GM12891 (cell line): Measurements from ENCODE around the gene SDK1.

Source experiments
- DNase-seq: peaks from one replicate; pipeline ENCODE4 v3.0.0; 2011; ENCODE audit warnings: low spot score; ENCODE audit not compliant: insufficient read length
- FAIRE-seq: peaks from 2 replicates; lab custom pipeline; 2011; peaks lifted over from hg19 to GRCh38; lab: Jason Lieb, UNC
- PAX5 ChIP-seq: IDR thresholded peaks from 2 replicates; pipeline ENCODE4 v1.6.1; 2011; ENCODE audit warnings: low read length, moderate library complexity, mild to moderate bottlenecking; ENCODE audit not compliant: insufficient read depth, severe bottlenecking
- POLR2A ChIP-seq: IDR thresholded peaks from 2 replicates; pipeline ENCODE4 v1.6.1; 2011; ENCODE audit warnings: low read depth, low read length, control low read depth
- POLR2AphosphoS5 ChIP-seq: IDR thresholded peaks from 2 replicates; pipeline ENCODE4 v1.6.1; 2011; ENCODE audit warnings: low read depth, low read length, control low read depth
- POU2F2 ChIP-seq: IDR thresholded peaks from 2 replicates; pipeline ENCODE4 v1.6.1; 2011; ENCODE audit warnings: low read depth, mild to moderate bottlenecking, control low read depth, low read length, moderate library complexity
- SPI1 ChIP-seq: IDR thresholded peaks from 2 replicates; pipeline ENCODE4 v1.6.1; 2011; ENCODE audit warnings: low read depth, low read length, control low read depth
- TAF1 ChIP-seq: IDR thresholded peaks from 2 replicates; pipeline ENCODE4 v1.6.1; 2011; ENCODE audit warnings: low read depth, low read length, control low read depth

SDK1 gene

GRCh38 chr7:4127909-4128560, 827.0 kb downstream of the SDK1 start:
- FAIRE-seq = no peak
- no peak for TF ChIP-seq POU2F2
- TF ChIP-seq POLR2AphosphoS5 = no peak
- no peak for TF ChIP-seq SPI1
- TF ChIP-seq PAX5 = no peak
- no peak for TF ChIP-seq POLR2A
- TF ChIP-seq TAF1 = no peak
- no peak for DNase-seq

DNA sequence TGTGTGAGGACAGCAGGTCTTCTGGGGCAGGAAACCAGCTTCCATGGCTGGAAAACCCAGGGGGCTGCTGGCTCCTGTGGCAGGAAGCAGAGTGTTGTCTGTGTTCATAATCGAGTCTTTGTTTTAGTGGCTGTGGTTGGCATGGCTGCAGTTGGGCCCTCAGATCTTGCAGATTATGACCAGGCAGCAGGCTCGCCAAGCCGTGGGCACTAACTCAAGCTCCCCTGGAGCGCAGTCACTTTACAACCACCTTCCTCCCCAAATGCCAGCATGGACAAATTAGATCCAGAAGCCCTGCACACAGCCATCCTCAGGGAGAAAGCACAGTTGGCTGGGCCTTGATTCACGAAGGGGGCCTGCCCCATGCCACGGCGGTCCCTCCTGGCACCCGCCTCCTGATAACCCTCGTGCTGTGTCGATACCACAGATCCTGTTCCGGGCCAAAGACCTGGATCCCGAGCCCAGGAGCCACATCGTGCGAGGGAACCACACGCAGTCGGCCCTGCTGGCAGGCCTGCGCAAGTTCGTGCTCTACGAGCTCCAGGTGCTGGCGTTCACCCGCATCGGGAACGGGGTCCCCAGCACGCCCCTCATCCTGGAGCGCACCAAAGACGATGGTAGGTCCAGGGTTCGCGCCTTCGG, 828.5 kb downstream of the SDK1 start:
- FAIRE-seq (no peak), DNase-seq (no peak)
- TF ChIP-seq SPI1 = no peak
- no peak for TF ChIP-seq PAX5
- no peak for TF ChIP-seq POLR2AphosphoS5
- TF ChIP-seq TAF1 = no peak
- no peak for TF ChIP-seq POU2F2
- no peak for TF ChIP-seq POLR2A

GRCh38 chr7:4131063-4131462, 830.0 kb downstream of the SDK1 start:
- FAIRE-seq = no peak
- DNase-seq = no peak
- no peak for TF ChIP-seq POU2F2
- no peak for TF ChIP-seq POLR2A

DNA sequence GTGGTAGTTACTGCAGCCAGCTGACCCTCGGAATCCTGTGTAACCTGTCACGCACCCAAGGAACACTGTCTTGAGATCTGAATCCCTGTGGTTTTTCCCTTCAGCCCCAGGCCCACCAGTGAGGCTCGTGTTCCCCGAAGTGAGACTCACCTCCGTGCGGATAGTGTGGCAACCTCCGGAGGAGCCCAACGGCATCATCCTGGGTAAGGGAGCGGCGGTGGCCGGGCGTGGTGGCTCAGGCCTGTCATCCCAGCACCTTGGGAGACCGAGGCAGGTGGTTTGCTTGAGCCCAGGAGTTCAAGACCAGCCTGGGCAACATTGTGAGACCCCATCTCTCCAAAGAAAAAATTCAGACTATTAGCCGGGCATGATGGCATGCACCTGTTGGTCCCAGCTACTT, 831.2 kb downstream of the SDK1 start:
- FAIRE-seq = no peak
- TF ChIP-seq POU2F2 = no peak
- TF ChIP-seq SPI1 = no peak
- no peak for TF ChIP-seq TAF1
- TF ChIP-seq POLR2AphosphoS5 = no peak
- no peak for TF ChIP-seq POLR2A
- TF ChIP-seq PAX5 = no peak

GRCh38 chr7:4133491-4134044, 832.5 kb downstream of the SDK1 start:
- FAIRE-seq (no peak), DNase-seq (no peak)
- TF ChIP-seq POLR2AphosphoS5 = no peak
- TF ChIP-seq TAF1 = no peak
- TF ChIP-seq POU2F2 = no peak
- no peak for TF ChIP-seq POLR2A
- TF ChIP-seq PAX5 = no peak
- TF ChIP-seq SPI1 = no peak

More for the DNA sequence above, 831.2 kb downstream of the SDK1 start:
- DNase-seq = no peak

DNA sequence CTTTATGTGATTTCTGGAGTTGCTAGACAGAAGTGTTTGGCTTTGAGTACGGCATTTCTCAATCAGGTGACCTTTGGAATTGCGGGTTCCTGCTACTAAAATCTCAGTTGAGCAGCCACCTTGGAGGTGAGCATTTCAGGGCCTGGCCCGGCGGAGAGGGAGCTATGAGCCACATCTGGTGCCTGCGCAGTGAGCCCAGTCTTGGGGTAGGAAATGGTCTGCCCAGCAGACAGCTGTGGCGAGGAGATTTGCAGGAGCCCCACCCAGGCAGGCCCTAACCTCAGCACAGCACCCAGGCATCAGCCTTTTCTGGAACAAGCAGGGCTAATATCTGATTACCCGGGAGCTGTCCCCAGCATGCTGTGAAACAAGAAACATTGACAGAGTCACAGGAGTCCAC, 833.2 kb downstream of the SDK1 start:
- no peak for DNase-seq
- no peak for FAIRE-seq
- TF ChIP-seq POLR2A = no peak
- TF ChIP-seq TAF1 = no peak
- TF ChIP-seq POU2F2 = no peak
- no peak for TF ChIP-seq PAX5
- TF ChIP-seq SPI1 = no peak
- no peak for TF ChIP-seq POLR2AphosphoS5

- FAIRE-seq (no peak), DNase-seq (no peak)
- no peak for TF ChIP-seq TAF1
- TF ChIP-seq POLR2AphosphoS5 = no peak
- no peak for TF ChIP-seq POLR2A
- TF ChIP-seq PAX5 = no peak
- no peak for TF ChIP-seq SPI1
- TF ChIP-seq POU2F2 = no peak
Measured at GRCh38 chr7:4134631-4135030, 833.6 kb downstream of the SDK1 start.

- no peak for DNase-seq
- no peak for FAIRE-seq
- TF ChIP-seq TAF1 = no peak
- TF ChIP-seq POLR2AphosphoS5 = no peak
- TF ChIP-seq SPI1 = no peak
- no peak for TF ChIP-seq POU2F2
- TF ChIP-seq POLR2A = no peak
- TF ChIP-seq PAX5 = no peak
Measured at GRCh38 chr7:4135301-4135700, 834.2 kb downstream of the SDK1 start.

- FAIRE-seq (no peak), DNase-seq (no peak)
- TF ChIP-seq POLR2A (no peak), TAF1 (no peak), SPI1 (no peak), PAX5 (no peak), POU2F2 (no peak), POLR2AphosphoS5 (no peak)
Measured at GRCh38 chr7:4136036-4136435, 835.0 kb downstream of the SDK1 start.

- TF ChIP-seq SPI1 = no peak
- TF ChIP-seq PAX5 = no peak
- TF ChIP-seq POLR2AphosphoS5 = no peak
- TF ChIP-seq TAF1 = no peak
- TF ChIP-seq POLR2A = no peak
- no peak for TF ChIP-seq POU2F2
- FAIRE-seq (no peak), DNase-seq (no peak)
Measured at GRCh38 chr7:4136501-4137110, 835.6 kb downstream of the SDK1 start.

- TF ChIP-seq POLR2AphosphoS5 (no peak), POU2F2 (no peak)
- DNase-seq = no peak
- FAIRE-seq = no peak
Measured at GRCh38 chr7:4137552-4137951, 836.5 kb downstream of the SDK1 start.
